ENCODE measurements around the gene DPP4.

GRCh38 chr2:162091325-162092007, 17.5 kb upstream of the DPP4 start:
- TF ChIP-seq SREBF2 (IDR thresholded peaks at IDR 0.05) = no peak
- no peak for TF ChIP-seq REST (IDR thresholded peaks at IDR 0.05)
- no peak for TF ChIP-seq POLR2A (IDR thresholded peaks at IDR 0.05; ENCODE audit: low read length)
- TF ChIP-seq NFE2L2 (conservative IDR thresholded peaks at IDR 0.05; ENCODE audit: low read length) = no peak
- TF ChIP-seq CHD4 (IDR thresholded peaks at IDR 0.05; ENCODE audit: borderline replicate concordance) = no peak
- no peak for TF ChIP-seq KDM1A (IDR thresholded peaks at IDR 0.05; ENCODE audit: low read depth)
- no peak for TF ChIP-seq BHLHE40 (IDR thresholded peaks at IDR 0.05; ENCODE audit: low read depth, low read length)
- TF ChIP-seq CTCF (IDR thresholded peaks at IDR 0.05) = 0 out of 3 replicates have a peak, but pooled peaks have one; percentile 10
- TF ChIP-seq ESRRA (IDR thresholded peaks at IDR 0.05; ENCODE audit: borderline replicate concordance, low read length) = no peak
- no peak for TF ChIP-seq GATA3 (IDR thresholded peaks at IDR 0.05; ENCODE audit: borderline replicate concordance)
